Islet precursor cell (in vitro differentiated cells): ENCODE results near the gene GPN3.
"Not testable (repeated sequence)": the region's sequence is repeated elsewhere in the genome, so short reads cannot be mapped to it uniquely, and the experiment has no call there.

Experiments
- DNase-seq: peaks from one replicate; pipeline ENCODE4 v3.0.0-alpha.2; 2018

The GPN3 gene

DNA sequence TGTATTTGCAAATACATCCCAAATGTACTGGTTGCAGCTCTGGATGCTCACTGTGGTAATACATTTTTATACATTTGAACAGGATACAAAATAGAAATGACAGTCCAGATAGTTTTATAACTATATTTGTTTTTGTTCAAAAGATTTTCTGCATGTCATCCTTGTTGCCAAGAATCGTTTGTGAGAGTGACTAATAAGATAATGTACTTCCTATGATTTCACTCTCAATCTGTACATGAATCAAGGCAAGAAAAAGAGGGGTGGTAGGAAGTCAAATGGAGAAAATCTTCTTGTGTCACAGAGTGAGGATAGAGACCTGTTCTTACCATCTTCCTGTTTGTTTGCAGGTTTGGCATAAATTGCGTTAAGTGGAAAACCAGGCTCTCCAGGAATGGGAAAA, 31.8 kb downstream of the GPN3 start:
- DNase-seq = no peak

DNA sequence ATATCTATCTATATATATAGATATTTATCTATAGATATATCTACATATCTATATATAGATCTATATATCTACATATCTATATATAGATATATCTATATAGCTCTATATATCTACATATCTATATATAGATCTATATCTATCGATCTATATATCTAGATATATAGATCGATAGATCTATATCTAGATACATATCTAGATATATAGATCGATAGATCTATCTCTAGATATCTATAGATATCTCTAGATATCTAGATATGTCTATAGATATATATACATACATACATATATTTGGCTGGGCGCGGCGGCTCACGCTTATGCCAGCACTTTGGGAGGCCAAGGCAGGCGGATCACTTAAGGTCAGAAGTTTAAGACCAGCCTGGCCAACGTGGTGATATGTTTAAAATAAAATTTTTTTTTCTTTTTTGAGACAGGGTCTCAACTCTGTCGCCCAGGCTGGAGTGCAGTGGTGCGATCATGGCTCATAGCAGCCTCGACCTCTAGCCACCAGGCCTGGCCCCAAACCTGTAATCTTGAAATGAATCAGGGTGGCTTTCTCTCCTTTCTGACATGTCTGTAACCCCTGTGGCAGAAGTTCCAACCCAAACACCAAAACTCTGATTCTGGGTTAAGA, 36.0 kb downstream of the GPN3 start:
- DNase-seq = no peak

DNA sequence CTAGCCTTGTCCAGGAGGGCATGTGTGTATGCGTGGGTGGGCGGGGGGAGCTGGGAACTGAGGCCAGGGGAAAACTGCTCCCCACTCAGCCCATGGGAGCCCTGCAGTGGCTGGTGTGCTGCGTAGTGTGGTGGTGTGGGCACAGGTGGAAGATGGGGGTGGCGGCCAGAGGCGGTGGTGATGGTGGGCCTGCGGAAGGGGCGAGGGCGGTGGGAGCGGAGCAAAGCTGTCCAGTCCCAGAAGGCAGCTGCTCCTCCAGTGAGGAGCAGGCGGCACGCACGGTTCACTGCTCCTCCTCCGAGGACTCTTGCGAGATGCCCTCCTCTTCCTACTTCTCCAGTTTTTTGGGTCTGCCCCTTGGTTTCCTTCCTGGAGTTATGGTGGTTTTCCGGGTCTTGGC, 38.4 kb downstream of the GPN3 start:
- DNase-seq = not testable (repeated sequence)

DNA sequence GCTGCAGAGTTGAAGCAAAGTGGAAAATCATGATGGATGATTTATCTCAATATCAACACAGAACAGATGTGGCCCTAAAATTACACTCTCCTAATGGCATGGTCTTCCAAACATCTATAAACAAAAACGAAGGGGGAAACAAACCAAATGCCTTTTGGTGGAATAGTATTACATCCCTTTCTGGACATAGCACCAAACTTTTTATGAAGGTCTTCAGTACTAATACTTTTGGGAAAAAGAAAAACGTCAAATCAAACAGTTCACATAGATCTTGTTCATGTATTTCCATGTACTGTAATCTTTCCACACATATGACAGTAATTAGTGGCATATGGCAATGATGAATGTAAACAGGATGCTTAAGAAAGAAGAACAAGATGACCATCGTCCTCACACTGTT, 41.7 kb downstream of the GPN3 start:
- DNase-seq = no peak

DNA sequence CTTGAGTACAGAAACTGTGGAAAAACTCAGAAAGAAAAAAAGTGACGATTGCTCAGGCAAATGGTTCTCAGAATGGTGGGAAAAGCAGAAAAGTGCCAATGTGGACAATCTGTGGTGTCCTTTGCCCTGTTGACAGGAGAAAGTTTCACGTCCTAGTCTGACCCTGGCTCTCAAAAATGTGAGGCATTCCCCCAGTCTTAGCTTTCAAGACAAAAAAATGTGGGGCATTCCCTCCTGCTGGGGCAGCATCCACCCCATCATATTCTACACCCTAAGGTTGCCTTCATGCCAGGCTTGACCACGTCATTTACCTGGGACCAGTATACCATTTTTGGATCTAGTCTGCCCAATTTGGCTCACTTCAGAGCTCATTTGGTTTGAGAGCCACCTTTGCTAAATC, 43.8 kb downstream of the GPN3 start:
- no peak for DNase-seq

DNA sequence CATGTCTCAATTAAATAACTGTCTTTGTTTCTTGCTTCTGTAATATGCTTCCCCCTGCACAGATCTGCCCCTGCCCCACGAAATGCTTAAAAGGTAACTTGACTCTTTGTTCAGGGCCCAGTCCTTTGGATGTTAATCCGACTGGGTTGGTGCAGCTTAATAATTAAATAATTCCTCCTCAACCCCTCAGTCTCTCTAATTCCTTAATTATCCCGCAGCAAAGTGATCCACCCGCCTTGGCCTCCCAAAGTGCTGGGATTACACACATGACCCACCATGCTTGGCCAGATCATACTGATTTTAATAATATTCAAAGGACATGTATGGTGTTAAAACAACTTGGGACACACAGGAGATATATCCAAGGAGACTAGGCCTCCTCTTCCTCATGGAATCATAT, 46.4 kb downstream of the GPN3 start:
- no peak for DNase-seq

DNA sequence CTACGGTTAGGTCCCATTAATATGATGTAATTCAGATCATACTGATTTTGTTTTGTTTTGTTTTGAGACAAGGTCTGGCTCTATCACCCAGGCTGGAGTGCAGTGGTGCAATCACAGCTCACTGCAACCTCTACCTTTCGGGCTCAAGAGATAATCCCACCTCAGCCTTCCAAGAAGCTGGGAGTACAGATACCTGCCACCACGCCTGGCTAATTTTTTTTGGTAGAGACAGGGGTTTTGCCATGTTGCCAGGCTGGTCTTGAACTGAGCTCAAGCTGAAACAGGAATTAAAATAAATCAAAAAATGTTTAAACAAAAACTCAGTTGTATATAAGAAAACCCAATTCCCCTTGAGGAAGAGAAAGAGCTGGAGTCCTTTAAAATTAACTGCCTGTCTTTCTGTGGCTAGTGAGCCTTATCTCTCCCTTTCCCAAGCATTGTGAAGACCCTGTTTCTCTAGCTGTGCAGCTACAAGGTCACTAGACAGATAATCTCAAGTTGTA, 46.8 kb downstream of the GPN3 start:
- DNase-seq = no peak

DNA sequence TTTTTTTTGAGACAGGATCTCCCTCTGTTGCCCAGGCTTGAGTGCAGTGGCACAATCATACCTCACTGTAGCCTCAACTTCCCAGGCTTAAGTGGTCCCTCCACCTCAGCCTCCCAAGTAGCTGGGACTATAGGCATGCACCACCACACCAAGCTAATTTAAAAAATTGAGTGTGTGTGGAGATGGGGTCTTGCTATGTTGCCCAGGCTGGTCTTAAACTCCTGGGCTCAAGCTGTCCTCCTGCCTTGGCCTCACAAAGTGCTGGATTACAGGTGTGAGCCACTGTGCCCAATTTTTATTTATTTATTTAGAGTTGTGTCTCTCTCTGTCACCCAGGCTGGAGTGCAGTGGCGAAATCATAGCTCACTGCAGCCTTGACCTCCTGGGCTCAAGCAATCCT, 47.4 kb downstream of the GPN3 start:
- not testable (repeated sequence) for DNase-seq

DNA sequence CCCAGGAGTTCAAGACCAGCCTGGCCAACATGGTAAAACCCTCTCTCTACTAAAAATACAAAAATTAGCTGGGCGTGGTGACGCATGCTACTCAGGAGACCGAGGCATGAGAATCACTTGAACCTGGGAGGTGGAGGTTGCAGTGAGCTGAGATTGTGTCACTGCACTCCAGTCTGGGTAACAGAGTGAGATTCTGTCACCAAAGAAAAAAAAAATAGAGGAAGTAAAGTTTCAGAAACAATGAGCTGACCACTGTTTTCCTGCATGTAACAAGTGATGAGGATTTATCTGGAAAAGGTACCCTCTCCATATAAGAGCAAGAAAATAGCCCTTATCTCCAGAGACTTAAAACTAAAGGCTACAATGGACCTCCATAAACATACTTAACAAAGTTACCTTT, 50.9 kb downstream of the GPN3 start:
- DNase-seq = not testable (repeated sequence)

DNA sequence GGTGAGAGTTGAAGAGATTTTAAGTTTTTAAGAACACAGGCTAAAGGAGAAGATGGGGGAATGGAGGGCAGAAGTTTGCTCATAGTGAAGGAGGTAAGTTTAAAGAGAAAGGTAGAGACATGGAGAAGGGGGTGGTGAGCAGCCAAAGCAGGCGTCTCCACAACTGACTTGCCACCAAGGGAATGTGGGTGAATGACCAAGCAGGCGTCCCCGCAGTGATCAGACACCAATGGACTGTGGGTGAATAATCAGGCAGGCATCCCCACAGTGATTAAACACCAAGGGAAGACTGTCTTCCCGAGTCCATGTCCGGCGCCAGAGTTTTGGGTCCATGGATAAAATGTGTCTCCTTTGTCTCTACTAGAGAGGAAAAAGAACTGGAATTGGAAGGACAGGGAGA, 58.0 kb downstream of the GPN3 start:
- not testable (repeated sequence) for DNase-seq

DNA sequence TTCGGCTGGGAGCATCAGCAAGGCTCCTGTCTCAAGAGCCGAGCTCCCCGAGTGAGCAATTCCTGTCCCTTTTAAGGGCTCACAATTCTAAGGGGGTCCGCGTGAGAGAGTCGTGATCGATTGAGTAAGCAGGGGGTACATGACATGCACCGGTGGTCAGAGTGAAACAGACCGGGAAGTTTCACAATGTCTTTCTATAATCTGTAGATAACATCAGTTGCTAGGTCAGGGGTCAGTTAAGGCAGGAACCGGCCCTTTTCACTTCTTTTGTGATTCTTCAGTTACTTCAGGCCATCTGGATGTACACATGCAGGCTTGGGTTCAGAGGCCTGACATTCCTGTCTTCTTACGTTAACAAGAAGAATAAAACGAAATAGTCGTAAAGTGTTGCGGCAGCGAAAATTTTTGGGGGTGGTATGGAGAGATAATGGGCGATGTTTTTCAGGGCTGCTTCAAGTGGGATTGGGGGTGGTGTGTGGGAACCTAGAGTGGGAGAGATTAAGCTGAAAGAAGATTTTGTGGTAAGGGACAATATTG, 62.9 kb downstream of the GPN3 start:
- not testable (repeated sequence) for DNase-seq

DNA sequence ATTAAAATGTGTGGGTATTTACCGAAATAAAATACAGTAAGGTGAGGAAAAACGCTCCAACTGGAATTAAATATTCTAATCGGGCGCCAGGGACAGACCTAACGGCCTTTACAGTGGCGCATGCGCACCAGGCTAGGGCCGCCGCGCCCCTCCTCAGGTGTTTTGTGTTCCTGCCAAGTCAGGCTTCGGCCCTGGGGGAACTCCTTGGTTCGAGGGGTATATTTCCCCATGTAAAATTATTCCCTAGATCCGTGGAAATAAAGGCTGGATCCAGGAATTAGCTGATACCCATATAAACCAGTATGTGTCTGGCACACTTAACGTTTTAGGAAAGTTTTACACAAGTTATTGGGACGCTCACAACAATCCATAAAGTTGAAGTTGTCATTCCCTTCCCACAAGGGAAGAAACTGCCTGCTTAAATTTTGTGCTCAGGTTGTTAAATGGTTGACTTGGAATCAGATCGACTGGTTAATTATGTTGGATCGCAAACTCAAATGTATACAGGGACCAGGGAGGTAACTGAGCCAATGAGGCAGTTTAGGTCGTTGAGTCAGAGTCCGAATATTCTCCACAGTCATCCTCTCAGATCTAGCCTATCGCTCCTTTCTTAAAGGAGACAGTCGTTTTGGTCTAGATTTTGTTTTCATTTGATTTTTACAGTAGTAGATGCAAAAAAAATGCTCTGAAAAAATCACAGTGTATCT, 63.9 kb downstream of the GPN3 start:
- peak; percentile 84 for DNase-seq

DNA sequence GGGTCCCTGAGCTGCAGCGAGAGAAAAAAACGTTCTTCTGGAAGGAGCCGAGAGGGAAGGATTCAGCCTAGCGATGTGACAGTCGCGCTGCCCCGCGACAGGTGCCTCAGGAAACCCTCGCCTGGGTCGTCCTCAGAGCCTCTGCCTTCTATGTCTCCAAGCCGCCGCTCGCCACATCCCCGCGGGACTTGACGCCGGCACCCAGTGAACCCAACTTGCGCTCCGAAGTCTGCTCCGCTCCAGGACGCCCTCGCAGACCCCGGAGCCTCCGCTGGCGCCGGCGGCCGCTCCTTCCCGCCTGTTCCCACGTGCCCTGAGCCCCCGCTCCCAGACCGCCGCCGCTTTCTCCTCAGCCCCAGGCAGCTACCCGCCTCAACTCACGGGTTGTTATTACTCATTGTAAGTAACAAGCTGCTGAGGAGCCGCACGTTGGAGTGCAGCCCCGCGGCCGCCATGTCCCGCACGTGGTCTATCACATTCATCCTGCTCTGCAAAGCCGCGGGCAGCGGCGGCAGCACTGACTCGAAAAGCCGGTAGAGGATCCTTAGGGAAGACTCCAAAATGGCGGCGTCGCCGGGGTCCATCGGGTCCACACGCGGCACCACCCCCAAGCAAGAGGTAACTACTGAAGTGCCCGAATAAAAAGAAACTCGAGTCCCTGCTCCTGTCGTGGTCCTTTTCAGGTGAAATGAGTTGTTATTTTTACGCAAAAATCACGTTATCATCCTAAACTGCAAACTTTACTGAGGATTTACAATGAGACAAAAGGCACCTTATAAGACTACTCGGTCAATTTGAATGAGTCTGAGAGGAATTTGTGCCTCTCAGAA, 64.7 kb downstream of the GPN3 start, which contains the start of gene ANAPC7:
Gene ANAPC7, minus strand, starts transcription at position 563 of the 830 bp plus-strand sequence. Its CDS starts 81 bp downstream, at position 482.
- DNase-seq = peak; percentile 97
